SU-DHL-6 (cell line): ENCODE data around the gene PDE4B.

ENCODE experiments used
- CTCF ChIP-seq: fragments of 200-600 bp; sonication (generic); IDR thresholded peaks from one replicate; pipeline ENCODE4 v1.5.1; 2017; ENCODE audit warnings: antibody characterized with exemption, mild to moderate bottlenecking, low read length, moderate library complexity; ENCODE audit not compliant: insufficient read depth, poor library complexity, severe bottlenecking
- EZH2phosphoT487 ChIP-seq: fragments of 200-600 bp; sonication (generic), shearing (Covaris generic); conservative IDR thresholded peaks from 2 replicates; pipeline ENCODE4 v1.6.1; 2018; ENCODE audit warnings: mild to moderate bottlenecking, antibody characterized with exemption, low read length, moderate library complexity, mixed read lengths

DNA sequence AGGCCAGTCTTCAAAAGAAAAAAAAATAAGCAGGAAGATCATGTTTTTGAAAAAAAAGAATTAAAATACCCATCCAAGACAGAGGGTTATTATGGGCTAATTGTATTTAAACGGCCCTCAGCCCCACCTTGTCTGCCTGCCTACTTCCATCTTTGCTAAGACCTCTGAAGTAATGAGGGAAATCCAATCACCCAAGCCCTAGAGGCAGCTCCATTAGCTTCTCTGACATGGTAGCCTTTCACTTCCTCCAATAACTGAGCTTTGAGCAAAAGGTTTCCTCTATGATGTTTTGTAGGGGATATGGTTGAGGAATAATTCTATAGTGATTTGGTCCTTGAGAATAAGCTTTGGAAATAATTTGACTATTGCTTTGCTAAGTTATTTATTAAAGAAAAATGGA lies 563.1 kb downstream of the PDE4B start:
- TF ChIP-seq CTCF (no peak), EZH2phosphoT487 (no peak)
